HG03280 (cell line): ENCODE data around the gene ZNF2.

Experiments used
- ATAC-seq: cut with Tn5 transposase; IDR thresholded peaks from one replicate; pipeline ENCODE4 v1.9.1; 2021; ENCODE audit warnings: mild to moderate bottlenecking, moderate library complexity; ENCODE audit not compliant: unreplicated experiment

Gene ZNF2

DNA sequence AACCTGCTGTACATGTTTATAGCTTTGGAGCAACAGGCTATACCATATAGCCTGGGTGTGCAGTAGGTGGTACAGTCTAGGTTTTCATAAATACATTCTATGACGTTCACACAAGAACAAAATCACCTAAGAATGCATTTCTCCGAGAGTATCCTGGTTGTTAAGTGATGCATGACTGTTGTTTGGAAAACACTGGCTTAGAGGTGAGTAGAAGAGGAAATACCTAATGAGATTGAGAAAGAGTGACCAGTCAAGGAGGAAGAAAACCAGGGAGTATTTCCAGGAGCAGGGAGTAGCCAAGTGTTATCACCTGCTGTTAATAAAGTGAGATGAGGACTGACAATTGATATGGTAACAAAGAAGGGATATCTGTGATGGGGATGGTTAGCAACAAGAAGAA, 38.8 kb downstream of the ZNF2 start:
- no peak for ATAC-seq

GRCh38 chr2:95206096-95206495, 40.5 kb downstream of the ZNF2 start:
- ATAC-seq: no peak

DNA sequence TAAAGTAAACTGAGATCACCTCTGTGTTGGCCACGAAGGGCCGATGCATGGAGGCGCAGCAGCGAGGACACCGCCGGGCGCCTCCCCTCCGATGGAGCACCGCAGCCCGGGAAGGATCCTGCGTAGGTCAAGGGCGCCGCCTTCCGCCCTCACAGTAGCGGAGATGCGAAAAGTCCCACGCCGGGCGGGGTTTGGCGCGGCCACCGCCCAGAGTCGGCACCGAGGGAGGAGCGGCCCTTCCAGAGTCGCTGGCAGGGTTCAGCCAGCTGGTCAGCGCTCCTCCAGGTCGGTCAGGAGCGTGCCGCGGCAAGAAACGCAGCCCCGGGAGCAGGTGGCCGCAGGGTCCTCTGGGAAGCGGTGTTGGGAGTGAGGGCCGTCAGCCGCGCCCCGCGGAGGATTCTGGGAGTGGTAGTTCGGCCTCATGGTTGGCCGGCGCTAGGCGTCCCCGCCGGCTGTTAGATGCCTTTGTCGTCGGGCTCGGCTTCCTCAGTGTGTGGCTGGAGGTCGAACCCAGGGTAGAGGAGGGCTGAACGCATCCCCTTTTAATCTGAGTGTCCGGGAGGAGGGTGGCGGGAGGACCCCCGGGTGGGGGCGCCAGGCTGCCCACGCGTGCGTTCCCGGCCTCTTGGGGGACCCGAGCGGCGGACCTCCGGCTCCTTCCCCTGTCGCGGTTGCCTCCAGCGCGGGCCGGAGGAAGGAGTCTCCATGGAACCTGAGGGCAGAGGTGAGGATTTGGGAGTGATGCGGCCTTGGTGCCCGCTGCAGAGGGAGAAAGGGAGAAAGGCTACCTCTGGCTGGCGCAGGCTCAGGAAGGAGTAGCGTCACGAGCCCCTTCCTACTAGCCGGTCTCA, 41.7 kb downstream of the ZNF2 start, which contains the start of gene ZNF892:
ZNF892 (plus strand) TSS at position 411 of the 851 bp plus-strand sequence; CDS start at position 706, 295 bp downstream.
- peak; percentile 94 for ATAC-seq

DNA sequence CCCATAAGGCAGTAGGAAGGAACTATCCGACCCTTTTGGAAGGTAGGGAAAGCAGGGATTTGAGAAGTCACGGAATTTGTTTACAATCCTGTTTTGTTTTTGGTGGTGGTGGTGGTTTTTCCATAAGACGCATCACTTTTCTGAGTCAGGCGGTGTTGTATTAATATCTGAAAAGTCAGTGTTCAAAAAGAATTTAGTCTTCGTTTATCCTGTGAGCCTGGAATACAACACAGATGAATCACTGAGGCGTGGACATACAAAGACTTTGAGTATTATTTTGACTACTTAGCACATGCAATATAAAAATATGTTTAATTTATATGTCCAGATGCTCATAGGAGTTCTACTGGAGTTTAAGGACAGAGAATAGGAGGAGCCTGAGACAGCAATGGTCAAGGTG, 42.5 kb downstream of the ZNF2 start:
- ATAC-seq: no peak

- ATAC-seq: no peak
Measured at GRCh38 chr2:95215018-95215612, 49.5 kb downstream of the ZNF2 start.

GRCh38 chr2:95220449-95220848, 54.8 kb downstream of the ZNF2 start:
- no peak for ATAC-seq

DNA sequence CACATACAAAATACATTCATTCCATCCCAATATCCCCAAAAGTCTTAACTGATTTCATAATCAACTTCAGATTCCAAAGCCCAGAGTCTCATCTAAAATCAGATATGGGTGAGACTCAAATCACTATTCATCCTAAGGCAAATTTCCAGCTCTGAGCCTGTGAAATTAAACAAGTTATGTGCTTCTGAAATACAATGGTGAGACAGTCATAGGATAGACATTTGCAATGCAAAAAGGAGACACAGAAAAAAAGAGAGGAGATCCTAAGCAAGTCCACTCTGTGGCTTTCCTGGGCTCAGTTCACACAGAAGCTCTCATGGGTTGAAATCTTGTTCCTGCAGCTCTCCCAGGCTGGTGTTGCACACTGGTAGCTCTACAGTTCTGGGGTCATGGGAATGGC, 60.0 kb downstream of the ZNF2 start:
- ATAC-seq: no peak

GRCh38 chr2:95231723-95232122, 66.1 kb downstream of the ZNF2 start:
- ATAC-seq: no peak

DNA sequence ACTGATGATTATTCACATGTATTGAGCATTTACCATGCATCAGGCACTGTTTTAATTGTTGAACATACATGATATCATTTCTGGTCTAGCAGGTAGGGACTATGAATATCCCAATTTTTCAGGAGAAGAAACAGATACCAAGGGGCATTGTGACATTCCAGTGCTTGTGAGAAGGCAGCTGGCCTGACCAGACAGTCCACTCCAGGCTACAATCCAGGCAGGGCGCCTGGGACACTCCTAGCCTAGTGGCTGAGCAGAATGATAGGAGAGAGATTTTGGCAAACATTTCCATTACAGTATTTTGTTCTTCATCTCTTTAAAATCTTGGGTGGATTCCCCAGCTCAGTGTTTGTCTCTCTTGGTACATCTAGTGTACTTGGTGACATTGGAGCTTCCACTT, 66.6 kb downstream of the ZNF2 start:
- no peak for ATAC-seq
